Measurements from ENCODE around the gene SPOCD1.
A peak's percentile ranks its signal among the peaks of the same experiment; 100 is the strongest.

Gene SPOCD1

DNA sequence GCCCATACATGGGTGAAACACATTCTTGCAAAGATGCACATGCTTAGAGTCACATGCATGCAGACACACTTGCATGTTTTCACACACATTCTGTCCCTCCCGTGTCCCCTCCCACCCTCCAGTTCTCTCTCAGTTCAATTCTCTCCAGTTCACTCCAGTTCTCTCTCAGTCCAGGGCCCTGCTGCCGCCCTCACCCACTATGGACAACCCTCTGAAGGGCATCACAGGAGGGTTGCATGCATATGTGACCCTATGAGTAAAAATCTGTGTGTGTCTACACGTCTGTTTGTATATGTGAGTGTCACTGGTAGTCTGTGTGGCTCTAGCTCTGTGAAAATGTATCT, 29.9 kb downstream of the SPOCD1 start:
- DNase-seq = no peak

DNA sequence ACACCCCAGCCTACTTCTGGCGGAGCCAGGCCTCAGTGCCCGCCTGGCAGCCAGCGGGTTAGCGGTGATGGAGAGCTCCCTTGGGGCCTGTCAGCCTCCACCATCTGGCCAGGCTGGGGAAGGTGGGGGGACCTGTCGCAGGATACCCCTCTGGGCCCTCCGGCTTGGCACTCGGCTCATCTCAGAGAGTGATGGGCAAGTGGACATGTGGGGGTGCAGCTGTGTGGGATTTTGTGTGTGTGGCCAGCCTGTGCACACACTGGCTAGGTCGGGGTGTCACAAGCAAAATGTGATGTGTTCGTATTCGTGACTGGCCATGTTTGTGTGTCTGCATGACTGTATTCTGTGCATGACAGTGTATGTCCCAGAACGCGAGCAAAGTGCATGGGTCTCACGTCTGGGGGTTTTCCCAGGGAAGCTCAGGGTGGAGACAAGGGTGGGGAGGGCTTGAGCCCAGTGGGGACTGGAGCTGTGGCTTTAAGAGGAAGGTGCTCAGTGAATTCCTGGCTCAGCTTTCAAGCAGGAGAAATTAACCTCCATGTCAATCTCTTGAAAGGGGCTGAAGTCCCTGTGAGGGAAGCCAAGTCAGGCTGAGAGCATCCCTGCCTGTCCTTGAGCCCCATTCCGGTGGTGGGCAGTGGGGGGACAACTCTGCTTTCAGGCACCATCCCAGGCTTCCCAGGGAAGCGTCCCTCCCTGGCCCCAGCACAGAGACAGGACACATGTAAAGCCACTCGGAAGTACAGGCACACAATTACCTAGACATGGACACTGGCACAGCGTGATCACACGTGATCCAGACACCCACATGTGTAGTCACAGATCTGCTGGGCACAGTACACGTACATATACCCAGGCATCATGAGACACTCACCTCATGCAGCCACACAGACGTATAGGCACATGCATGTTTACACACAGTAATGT, 30.5 kb downstream of the SPOCD1 start:
- DNase-seq = peak; percentile 53

DNA sequence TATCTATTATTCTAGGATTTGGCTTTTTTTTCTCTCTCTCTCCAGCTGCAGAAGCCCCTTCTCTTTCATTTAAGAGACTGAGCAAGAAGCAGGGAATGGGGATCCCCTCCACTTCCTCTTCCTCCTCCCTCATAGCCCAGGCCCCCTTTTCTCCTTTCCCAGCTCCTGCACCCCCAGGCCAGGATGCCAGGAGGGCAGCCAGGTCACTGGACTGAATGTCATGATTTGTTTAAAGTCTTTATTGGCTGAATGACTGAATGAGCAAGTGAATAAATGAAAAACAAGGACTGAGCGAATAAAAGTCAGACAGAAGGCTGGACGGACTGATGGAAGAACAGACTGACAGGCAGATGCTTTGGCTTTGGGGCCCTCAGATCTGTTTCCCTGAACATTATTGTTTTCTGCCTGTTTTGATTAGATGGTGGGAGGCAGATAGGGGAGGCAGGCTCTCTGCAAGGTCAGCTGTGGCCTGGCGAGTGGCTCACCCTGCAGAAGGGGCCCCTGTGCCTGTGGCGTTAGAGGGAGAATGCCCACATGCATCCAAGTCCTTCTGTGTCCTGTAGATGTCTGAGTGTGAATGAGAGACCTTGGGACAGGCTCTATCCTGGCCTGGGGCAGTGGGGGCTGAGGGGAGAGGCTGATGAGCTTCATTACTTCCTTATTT, 31.3 kb downstream of the SPOCD1 start:
- no peak for DNase-seq

DNA sequence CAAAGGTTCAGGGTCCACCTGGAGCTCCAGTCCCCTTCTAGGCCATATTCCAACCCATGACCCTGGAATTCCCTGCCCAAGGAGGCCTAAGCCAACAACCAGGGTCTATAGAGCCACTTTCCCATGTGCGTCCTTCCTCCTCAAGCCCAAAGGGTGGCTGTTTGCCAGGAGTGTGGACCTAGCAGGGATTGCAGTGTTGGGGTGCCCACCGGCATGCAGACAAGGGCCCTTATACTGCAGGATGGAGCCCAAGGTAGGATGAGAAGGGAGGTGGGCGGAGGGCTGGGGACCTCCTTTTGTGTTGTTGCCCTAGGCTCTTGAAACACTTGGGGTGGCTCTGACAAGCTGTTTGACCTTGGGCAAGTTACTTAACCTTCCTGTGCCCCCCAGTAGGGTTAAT, 32.0 kb downstream of the SPOCD1 start:
- no peak for DNase-seq

DNA sequence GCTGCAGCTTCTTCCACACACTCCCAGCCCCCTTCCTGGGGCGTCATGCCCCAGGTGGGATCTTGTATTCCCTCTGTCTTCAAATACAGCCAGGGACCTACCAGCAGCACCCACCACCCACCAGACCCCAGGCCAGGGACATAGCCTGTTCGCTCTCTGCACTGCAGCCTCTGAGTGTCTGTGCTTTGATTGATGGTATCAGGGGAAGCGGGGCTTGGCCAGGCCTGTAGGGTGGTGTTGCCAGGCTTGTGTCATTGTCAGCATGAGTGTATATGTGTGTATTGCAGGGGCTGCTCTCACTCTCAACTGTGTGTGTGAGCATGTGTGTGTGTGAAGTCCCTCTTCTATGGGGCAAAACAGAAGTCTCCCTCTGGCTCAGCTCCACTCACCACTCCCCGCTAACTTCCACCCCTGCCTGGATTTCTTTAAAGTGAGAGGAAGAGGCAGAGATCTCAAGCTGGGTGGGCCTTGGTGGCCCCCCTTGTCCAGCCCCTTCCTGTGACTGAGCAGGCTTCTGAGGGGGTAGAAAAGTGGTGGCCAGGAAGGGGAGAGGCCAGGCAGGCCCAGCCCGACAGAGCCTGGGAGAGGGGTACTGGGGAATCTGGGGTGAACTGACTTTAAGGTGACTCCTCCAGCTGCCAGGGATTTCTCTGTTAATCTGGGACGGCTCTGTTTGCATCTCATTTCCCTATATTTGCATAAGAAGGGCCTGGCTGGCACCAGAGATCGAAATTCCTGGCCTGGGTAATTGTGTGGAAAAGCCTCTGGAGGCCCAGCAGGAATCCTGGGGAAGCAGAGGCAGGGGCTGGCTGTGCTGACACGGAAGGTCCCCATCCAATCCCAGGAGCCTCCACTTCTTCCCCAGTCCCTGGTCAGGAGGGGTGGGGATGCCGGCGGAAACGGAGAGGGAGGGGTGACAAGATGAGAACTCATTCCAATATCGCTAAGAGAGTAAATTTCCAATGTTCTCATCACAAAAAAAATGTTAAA, 33.1 kb downstream of the SPOCD1 start:
- no peak for DNase-seq

DNA sequence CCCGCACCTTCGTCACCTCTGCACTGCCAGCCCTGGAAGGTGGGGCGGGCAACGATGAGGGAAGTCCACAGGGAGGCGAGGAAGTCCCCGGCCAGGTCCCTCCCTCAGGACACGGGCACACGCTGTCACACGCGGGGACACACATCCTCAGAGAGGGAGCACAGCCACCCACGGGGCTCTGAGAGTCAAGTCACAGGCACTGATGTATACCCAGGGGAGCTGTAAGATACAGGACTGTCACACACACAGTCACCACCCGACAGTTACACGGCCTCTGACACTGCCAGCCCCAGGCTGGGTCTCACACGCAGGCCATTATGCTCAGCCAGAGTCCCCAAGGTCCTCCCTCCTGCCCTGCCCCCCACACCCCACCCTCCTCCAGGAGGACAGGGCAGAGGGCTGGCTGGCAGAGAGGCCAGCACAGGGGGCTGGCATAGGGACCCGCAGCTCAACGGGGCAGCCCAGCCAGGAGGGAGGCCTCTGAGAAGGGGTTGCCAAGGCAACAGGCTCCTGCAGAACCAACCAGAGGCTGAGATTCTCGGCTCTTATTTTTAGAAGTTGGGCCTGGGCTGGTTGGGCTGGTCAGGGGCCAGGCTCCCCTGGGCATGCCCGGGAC, 34.0 kb downstream of the SPOCD1 start:
- DNase-seq = no peak

DNA sequence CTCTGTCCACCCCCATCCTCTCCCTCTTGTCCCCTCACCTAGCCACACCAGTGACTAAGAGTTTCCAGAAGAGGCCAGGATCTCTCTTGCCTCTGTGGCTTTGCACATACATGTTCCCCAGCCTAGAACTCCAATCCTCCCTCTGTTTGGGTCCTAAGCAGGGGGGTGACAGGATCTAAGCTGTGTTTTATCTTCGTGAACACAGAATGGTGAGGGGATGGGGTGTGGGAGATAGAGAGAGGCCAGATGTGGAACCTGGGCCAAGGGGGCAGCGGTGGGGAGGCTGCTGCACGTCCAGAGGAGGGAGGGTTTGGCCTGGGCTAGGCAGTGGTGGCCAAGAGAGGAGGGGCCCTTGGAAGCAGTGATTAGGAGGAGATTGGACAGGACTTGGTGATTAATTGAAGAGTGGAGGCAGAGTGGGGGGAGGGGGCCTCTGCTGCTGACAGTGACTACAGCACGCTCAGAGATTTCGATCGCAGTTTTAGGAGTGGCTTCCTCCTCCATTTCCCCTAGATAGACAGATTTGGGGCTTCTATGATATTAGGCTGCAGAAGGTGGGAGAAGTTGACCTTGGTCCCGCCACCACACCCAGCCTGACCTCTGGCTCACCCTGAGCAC, 34.6 kb downstream of the SPOCD1 start:
- DNase-seq = no peak

DNA sequence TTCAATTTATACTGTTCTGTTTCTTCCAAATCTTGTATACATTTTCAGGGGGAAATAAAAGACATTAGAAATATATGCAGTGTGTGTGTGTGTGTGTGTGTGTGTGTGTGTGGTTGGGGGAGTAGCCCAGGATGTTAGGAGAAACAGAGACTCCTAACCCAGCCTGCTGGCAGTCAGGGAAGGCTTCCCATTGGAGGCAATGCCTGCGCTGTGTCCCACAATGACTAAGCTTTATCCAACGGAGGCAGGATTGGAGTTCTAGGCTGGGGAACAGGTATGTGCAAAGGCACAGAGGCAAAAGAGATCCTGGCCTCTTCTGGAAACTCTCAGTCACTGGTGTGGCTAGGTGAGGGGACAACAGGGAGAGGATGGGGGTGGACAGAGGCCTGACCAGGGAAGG, 35.2 kb downstream of the SPOCD1 start:
- no peak for DNase-seq

DNA sequence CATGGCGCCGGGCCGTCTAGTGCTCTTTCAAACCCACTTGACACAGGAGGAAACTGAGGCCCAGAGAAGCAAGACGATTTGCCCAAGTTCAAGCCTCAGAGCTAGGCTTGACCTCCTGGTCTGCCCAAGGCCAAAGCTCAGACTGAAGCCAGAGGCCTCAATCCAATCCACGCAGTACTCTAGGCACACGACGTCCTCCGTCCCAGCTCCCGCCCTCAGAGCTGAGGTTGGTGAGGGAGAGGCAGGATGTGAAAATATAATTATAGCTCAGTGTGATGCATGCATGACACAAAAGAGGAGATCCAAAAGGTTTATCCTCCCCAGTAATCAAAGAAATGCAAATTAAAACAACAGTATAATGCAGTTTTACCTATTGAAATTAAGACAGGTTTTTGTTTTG, 36.1 kb downstream of the SPOCD1 start:
- DNase-seq = no peak

DNA sequence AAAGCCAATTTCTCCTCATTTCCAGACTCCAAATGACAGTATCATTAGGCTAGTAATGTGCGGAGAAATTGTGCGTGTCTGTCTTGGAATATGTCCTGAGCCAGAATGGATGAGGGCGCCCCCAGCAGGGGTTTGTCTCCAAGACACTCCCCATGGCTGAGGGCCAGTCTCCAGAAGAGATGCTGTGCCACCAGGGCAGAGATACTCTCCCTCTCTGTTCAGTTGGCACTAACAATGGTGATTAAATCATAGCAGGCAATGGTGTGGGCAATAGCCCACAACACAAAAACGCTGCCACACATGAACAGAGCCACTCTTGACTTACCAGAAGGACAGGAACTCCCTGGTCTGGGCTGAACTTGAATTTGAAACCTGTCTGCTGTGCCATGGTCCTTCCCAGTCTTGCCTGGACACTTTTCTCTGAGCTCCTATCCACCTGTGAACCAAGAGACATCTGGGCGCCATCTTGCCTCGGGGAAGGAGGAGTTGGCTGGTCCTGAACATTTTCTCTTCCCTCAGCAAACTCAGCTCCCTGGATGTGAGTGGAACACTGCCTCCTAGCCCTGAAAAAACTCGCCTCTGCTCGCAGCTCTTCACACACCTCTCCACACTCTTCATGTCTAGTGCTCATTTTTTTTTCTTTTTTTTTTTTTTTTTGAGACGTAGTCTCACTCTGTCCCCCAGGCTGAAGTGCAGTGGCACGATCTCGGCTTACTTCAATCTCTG, 36.9 kb downstream of the SPOCD1 start:
- DNase-seq = no peak

DNA sequence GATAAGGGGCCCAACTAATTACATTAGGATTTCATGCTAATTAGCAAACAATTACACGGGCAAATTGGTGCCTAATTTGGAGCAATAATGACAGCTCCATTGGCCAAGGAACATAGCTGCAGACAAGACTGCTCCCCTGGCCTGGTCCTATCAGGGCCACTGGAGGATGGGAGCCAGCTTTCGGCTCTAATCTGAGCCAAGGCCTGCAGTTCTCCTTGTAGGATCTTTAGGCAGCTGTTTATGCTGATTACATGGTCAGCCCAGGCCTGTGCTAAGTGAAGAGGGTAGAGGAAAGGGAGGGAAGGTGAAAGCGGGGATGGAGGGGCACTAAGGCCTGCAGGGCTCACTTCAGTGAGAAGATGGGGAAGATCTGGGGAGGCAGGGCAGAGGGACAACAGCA, 39.3 kb downstream of the SPOCD1 start:
- DNase-seq = no peak

DNA sequence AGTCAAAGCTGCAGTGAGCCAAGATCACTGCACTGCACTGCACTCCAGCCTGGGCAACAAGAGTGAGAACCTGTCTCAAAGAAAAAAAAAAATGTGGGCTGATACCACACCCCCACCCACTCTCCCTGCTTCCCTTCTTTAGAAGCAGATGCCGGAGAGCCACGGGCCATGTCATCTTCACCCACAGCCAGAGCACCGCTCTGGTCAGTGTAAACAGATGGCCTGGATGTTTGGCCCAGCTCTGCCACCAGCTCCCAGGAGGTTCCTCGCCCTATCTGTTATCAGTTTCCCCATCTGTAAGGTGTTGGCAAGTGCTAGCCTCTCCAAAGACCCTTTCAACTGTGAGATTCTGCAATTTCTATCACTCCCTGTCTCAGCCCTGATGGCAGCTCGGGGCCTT, 39.8 kb downstream of the SPOCD1 start:
- no peak for DNase-seq

DNA sequence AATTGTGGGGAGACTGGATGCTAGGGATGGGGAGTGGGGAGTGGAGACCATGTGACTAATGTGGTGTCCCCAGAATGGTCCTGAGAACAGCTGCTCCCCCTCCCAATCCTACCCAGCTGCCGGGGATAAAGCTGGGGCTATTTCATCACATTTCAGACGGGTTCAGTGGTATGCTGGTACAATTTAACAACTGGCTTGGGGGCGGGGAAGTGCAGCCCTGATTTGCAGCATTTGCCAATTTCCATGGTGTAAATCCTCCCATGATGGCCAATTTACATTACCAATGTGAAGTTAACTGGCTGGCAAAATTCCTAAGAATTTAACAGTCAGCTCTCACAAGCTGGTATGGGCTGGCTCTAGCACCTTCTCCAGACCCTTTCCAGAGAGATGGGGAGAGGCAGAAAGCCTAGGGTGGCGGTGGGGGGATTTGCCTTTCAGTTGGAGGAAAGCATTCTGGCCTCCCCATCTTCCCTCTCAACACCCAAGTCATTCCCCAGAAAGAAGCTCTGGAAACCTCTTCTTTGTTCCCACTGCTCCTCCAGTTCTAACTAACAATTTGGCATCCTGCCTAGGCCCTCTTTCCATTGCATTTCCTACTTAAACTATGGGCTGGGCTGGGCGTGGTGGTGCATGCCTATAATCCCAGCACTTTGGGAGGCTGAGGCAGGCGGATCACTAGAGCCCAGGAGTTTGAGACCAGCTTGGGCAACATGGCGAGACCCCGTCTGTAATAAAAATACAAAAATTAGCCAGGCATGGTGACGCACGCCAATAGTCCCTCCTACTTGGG, 40.4 kb downstream of the SPOCD1 start:
- DNase-seq = no peak

DNA sequence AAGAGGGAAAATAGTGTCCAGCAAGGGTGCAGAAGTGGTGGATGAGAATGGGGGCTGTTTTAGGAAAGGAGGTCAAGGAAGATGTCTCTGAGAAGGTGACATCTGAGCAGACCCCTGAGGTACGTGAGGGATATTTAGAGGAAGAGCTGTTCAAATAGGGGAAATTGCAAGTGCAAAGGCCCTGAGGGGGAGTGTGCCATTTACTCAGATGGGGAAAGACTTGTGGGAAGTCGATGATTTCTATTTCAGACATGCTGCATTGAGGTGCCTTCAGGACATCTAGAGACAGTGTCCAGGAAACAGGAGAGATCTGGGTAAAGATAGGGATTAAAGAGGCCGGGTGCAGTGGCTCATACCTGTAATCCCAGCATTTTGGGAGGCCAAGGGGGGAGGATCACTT, 41.3 kb downstream of the SPOCD1 start:
- DNase-seq = no peak

DNA sequence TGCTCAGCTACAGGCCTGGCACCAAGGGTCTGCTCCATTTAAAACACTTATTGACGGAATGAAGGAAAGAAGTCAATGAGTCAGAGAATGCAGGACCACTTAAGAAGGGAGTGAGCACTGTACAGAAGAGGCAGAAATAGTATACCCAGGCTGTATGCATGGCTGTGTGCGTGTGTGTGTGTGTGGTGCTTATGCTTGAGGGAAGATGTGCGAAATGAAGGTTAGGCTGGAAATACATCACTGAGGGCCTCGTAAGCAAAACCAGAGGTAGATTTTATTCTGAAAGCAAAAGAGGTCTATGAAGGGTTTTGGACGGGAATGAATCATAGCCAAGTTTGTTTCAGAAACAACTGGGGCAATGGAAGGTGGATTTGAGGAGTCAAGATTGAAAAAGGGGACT, 42.0 kb downstream of the SPOCD1 start:
- no peak for DNase-seq

DNA sequence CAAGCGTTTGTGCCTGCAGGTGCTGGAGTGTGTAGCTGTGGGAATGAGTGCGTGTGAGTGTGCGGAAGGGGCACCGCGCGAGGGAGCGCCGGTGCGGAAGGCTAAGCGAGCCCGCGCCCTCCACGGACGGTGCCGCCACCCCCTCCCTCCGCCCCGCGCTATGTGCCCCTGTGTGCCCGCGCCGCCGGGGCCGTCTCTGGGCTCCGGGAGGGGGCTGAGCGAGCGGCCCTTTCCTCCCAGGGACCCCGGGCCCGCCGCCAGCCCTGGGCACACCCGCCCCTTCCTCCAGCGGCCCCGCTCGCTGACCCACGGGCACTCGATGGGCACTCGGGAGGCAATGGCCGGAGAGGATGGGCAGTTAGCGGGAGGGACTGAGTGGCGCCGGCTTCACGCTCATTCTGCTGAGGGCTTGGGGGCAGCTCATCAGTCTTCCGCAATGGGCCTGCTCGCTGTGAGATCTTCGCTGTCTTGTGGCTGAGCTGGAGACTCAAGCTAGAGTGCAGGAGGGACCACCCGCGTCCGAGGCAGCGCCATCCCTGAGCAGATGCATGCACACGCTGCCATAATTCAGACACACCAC, 43.1 kb downstream of the SPOCD1 start:
- DNase-seq = no peak

DNA sequence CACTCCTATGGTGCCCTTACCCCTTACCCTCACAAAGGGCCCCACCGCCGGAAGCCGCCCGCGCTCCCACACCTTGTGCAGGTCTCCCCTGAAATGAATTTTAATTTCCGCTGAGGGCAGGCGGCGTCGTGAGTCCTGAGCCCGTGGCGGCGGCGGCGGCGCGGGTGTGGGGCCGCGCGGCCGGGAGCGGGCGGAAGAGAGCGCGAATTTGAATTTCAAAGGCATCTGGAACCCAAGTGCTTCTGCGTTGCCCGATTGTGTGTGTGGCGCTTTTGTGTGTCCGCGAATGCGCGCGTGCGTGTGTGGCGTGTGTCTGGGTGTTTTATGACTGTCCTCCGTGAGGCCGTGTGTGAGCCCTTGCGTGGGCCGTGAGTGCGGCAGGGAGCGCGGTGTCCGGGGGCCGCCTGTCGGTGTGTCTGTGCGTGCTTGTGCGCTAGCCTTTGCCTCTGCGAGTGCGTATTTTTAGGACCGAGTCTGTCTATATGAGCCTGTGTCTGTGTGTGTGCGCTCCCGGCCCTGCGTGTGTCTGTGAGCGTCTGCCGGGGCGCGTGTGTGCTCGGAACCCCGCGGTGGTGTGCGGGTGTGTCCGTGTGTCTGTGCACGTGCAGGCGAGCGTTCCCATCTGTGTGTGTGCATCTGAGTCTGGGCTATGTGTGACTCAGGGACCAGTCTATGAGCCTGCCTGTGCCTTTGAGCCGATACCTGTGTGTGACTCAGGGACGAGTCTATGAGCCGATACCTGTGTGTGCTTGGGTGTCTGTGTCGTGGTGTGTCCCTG, 43.7 kb downstream of the SPOCD1 start:
- DNase-seq = no peak

DNA sequence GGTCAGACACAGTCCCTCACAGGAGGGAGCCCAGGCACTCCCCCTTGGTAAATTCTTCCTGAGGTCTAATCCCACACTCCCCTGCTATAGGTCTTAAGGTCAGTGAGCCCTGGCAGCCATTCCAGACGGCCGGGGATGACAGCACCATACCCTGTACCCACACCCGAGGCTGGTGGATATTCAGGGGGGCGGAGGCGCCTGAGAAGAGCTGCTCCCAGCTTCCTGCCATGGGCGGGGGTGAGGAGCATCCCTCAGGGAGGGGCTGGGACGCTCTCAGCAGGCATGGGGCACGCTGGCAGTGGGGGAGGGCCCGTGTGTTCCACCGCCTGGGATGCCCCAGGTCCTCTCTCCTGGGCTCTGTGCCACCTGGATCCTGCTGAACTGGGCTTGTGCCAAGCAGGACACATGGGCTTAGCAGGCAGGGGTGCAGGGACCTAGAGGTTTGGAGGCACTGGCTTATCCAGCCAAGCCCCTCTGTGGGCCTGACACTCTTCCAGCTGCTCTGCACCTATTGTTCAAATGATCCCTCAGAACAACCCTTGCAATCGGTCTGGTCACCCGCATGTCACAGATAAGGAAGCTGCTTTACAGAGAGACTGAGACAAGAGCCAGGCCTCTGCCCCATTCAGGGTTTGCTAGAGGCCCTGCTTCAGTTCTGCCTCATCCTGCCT, 46.0 kb downstream of the SPOCD1 start:
- DNase-seq = peak; percentile 22
